ENCODE measurements around the gene LRRC10B.

LRRC10B gene

GRCh38 chr11:61542024-61542461, 33.5 kb downstream of the LRRC10B start:
- no peak for DNase-seq (ENCODE audit: low read depth, low spot score)
- H3K27me3 ChIP-seq (ENCODE audit: insufficient read depth, insufficient read length) = no peaks in the 10 kb centered on the region
- peak overlapping the region; percentile 77 for H3K9ac ChIP-seq (ENCODE audit: insufficient read length, low read depth)
- no peak overlapping the region for H3K4me3 ChIP-seq (ENCODE audit: insufficient read length, low read depth)
- no peaks in the 10 kb centered on the region for H3K36me3 ChIP-seq (ENCODE audit: insufficient read depth, insufficient read length, low read length)
- no peak for TF ChIP-seq YY1 (IDR thresholded peaks at IDR 0.05; ENCODE audit: insufficient read depth, insufficient read length)
- no peak for TF ChIP-seq SUZ12 (IDR thresholded peaks at IDR 0.05; ENCODE audit: extremely low read depth, insufficient read depth, insufficient read length)
- no peak for TF ChIP-seq ZNF274 (IDR thresholded peaks at IDR 0.05; ENCODE audit: low read depth, low read length)
- peaks cover 42% of the 10 kb centered on the region for H3K4me1 ChIP-seq (ENCODE audit: insufficient read depth, insufficient read length)
- H3K9me3 ChIP-seq (ENCODE audit: insufficient read depth, low read length) = no peaks in the 10 kb centered on the region; the same call in 1 of the 2 replicates

- Histone ChIP-seq H3K4me3 (ENCODE audit: insufficient read length, low read depth) (no peak overlapping the region), H3K9ac (ENCODE audit: insufficient read length, low read depth) (peak overlapping the region; percentile 46), H3K36me3 (ENCODE audit: insufficient read depth, insufficient read length, low read length) (no peaks in the 10 kb centered on the region), H3K27me3 (ENCODE audit: insufficient read depth, insufficient read length) (no peaks in the 10 kb centered on the region), H3K4me1 (ENCODE audit: insufficient read depth, insufficient read length) (peaks cover 41% of the 10 kb centered on the region), H3K9me3 (ENCODE audit: insufficient read depth, low read length) (no peaks in the 10 kb centered on the region; the same call in 1 of the 2 replicates)
- TF ChIP-seq SUZ12 (IDR thresholded peaks at IDR 0.05; ENCODE audit: extremely low read depth, insufficient read depth, insufficient read length) = no peak
- TF ChIP-seq YY1 (IDR thresholded peaks at IDR 0.05; ENCODE audit: insufficient read depth, insufficient read length) = no peak
- no peak for TF ChIP-seq ZNF274 (IDR thresholded peaks at IDR 0.05; ENCODE audit: low read depth, low read length)
- DNase-seq (ENCODE audit: low read depth, low spot score) = no peak
Measured at GRCh38 chr11:61542705-61543104, 34.2 kb downstream of the LRRC10B start.

GRCh38 chr11:61543606-61544306, 35.2 kb downstream of the LRRC10B start:
- no peak overlapping the region for H3K4me3 ChIP-seq (ENCODE audit: insufficient read length, low read depth)
- no peak for DNase-seq (ENCODE audit: low read depth, low spot score)
- H3K9ac ChIP-seq (ENCODE audit: insufficient read length, low read depth) = no peak overlapping the region
- H3K36me3 ChIP-seq (ENCODE audit: insufficient read depth, insufficient read length, low read length) = no peaks in the 10 kb centered on the region
- TF ChIP-seq ZNF274 (IDR thresholded peaks at IDR 0.05; ENCODE audit: low read depth, low read length) = no peak
- no peak for TF ChIP-seq YY1 (IDR thresholded peaks at IDR 0.05; ENCODE audit: insufficient read depth, insufficient read length)
- TF ChIP-seq SUZ12 (IDR thresholded peaks at IDR 0.05; ENCODE audit: extremely low read depth, insufficient read depth, insufficient read length) = no peak
- H3K9me3 ChIP-seq (ENCODE audit: insufficient read depth, low read length) = no peaks in the 10 kb centered on the region; the same call in 1 of the 2 replicates
- no peaks in the 10 kb centered on the region for H3K27me3 ChIP-seq (ENCODE audit: insufficient read depth, insufficient read length)
- H3K4me1 ChIP-seq (ENCODE audit: insufficient read depth, insufficient read length) = peaks cover 36% of the 10 kb centered on the region

GRCh38 chr11:61544466-61544865, 35.9 kb downstream of the LRRC10B start:
- no peak for DNase-seq (ENCODE audit: low read depth, low spot score)
- TF ChIP-seq YY1 (IDR thresholded peaks at IDR 0.05; ENCODE audit: insufficient read depth, insufficient read length) (no peak), SUZ12 (IDR thresholded peaks at IDR 0.05; ENCODE audit: extremely low read depth, insufficient read depth, insufficient read length) (no peak), ZNF274 (IDR thresholded peaks at IDR 0.05; ENCODE audit: low read depth, low read length) (no peak)
- H3K27me3 ChIP-seq (ENCODE audit: insufficient read depth, insufficient read length) = no peaks in the 10 kb centered on the region
- no peaks in the 10 kb centered on the region for H3K36me3 ChIP-seq (ENCODE audit: insufficient read depth, insufficient read length, low read length)
- no peak overlapping the region for H3K4me3 ChIP-seq (ENCODE audit: insufficient read length, low read depth)
- H3K9ac ChIP-seq (ENCODE audit: insufficient read length, low read depth) = no peak overlapping the region
- H3K9me3 ChIP-seq (ENCODE audit: insufficient read depth, low read length) = no peaks in the 10 kb centered on the region; the same call in 1 of the 2 replicates
- H3K4me1 ChIP-seq (ENCODE audit: insufficient read depth, insufficient read length) = peaks cover 33% of the 10 kb centered on the region

GRCh38 chr11:61545341-61545740, 36.8 kb downstream of the LRRC10B start:
- Histone ChIP-seq H3K36me3 (ENCODE audit: insufficient read depth, insufficient read length, low read length) (no peaks in the 10 kb centered on the region), H3K27me3 (ENCODE audit: insufficient read depth, insufficient read length) (no peaks in the 10 kb centered on the region), H3K4me1 (ENCODE audit: insufficient read depth, insufficient read length) (peaks cover 34% of the 10 kb centered on the region), H3K9ac (ENCODE audit: insufficient read length, low read depth) (no peak overlapping the region), H3K4me3 (ENCODE audit: insufficient read length, low read depth) (no peak overlapping the region), H3K9me3 (ENCODE audit: insufficient read depth, low read length) (no peaks in the 10 kb centered on the region; the same call in 1 of the 2 replicates)
- DNase-seq (ENCODE audit: low read depth, low spot score) = no peak
- TF ChIP-seq ZNF274 (IDR thresholded peaks at IDR 0.05; ENCODE audit: low read depth, low read length) = no peak
- TF ChIP-seq YY1 (IDR thresholded peaks at IDR 0.05; ENCODE audit: insufficient read depth, insufficient read length) = no peak
- no peak for TF ChIP-seq SUZ12 (IDR thresholded peaks at IDR 0.05; ENCODE audit: extremely low read depth, insufficient read depth, insufficient read length)

GRCh38 chr11:61545921-61546320, 37.4 kb downstream of the LRRC10B start:
- Histone ChIP-seq H3K9ac (ENCODE audit: insufficient read length, low read depth) (no peak overlapping the region), H3K36me3 (ENCODE audit: insufficient read depth, insufficient read length, low read length) (no peaks in the 10 kb centered on the region), H3K4me1 (ENCODE audit: insufficient read depth, insufficient read length) (peaks cover 31% of the 10 kb centered on the region), H3K4me3 (ENCODE audit: insufficient read length, low read depth) (no peak overlapping the region), H3K27me3 (ENCODE audit: insufficient read depth, insufficient read length) (no peaks in the 10 kb centered on the region), H3K9me3 (ENCODE audit: insufficient read depth, low read length) (no peaks in the 10 kb centered on the region; the same call in 1 of the 2 replicates)
- no peak for TF ChIP-seq ZNF274 (IDR thresholded peaks at IDR 0.05; ENCODE audit: low read depth, low read length)
- TF ChIP-seq YY1 (IDR thresholded peaks at IDR 0.05; ENCODE audit: insufficient read depth, insufficient read length) = no peak
- no peak for TF ChIP-seq SUZ12 (IDR thresholded peaks at IDR 0.05; ENCODE audit: extremely low read depth, insufficient read depth, insufficient read length)
- no peak for DNase-seq (ENCODE audit: low read depth, low spot score)

- no peak overlapping the region for H3K9ac ChIP-seq (ENCODE audit: insufficient read length, low read depth)
- H3K27me3 ChIP-seq (ENCODE audit: insufficient read depth, insufficient read length) = no peaks in the 10 kb centered on the region
- no peak for DNase-seq (ENCODE audit: low read depth, low spot score)
- no peaks in the 10 kb centered on the region; the same call in 1 of the 2 replicates for H3K9me3 ChIP-seq (ENCODE audit: insufficient read depth, low read length)
- H3K4me1 ChIP-seq (ENCODE audit: insufficient read depth, insufficient read length) = peaks cover 35% of the 10 kb centered on the region
- no peak overlapping the region for H3K4me3 ChIP-seq (ENCODE audit: insufficient read length, low read depth)
- TF ChIP-seq SUZ12 (IDR thresholded peaks at IDR 0.05; ENCODE audit: extremely low read depth, insufficient read depth, insufficient read length) (no peak), YY1 (IDR thresholded peaks at IDR 0.05; ENCODE audit: insufficient read depth, insufficient read length) (no peak), ZNF274 (IDR thresholded peaks at IDR 0.05; ENCODE audit: low read depth, low read length) (no peak)
- H3K36me3 ChIP-seq (ENCODE audit: insufficient read depth, insufficient read length, low read length) = no peaks in the 10 kb centered on the region
Measured at GRCh38 chr11:61546663-61547062, 38.1 kb downstream of the LRRC10B start.
